Left cardiac atrium (tissue), 4 donors: Measurements from ENCODE around the gene PAX1. TPM values are rescaled to one million over a fixed set of nuclear protein-coding genes. Genes with fewer than 3 reads are reported as not detected.

Experiments used
- ATAC-seq, 2 donors: fragments of 200-7000 bp; cut with Tn5 transposase; one replicate each; pipeline ENCODE4 v1.9.1; 2020; ENCODE audit warnings: mild to moderate bottlenecking in 2 of 2, moderate library complexity in 2 of 2
- DNase-seq: peaks from one replicate; pipeline ENCODE4 v3.0.0-alpha.2; 2020
- intact Hi-C, 2 donors: fragments of 100-400 bp; cut with DNase I; formaldehyde crosslinking; loops; one replicate each; pipeline versions ENCODE4 v1.14.1 to v1.15.1; 2022 to 2023
- total RNA-seq, 2 donors: library from RNA; stranded (reverse); fragmentation: NEBNext Ultra II Directional; extraction: Animal tissue kit (Norgen Biotek cat#: 25700); gene quantifications; one replicate each; pipeline ENCODE4 v1.2.1, GENCODE V29; 2021
- donor health status: DM: no; HTN: yes; CAD: no.
- donor health status: DM: no; HTN: yes; CAD: no; lungs with severe emphysema.
- donor health status: DM: yes; HTN: yes; CAD: no.
- donor health status: Dilated cardiomyopathy.

The PAX1 gene
- total RNA-seq, 2 donors from 2014 or later = not detected

- no peak for ATAC-seq
- intact Hi-C loops = no loop called here
- no peak for DNase-seq
Measured at GRCh38 chr20:21702016-21702415, 3.4 kb upstream of the PAX1 start.

- ATAC-seq (peak; percentile 60 to 83), DNase-seq (peak; percentile 47)
- intact Hi-C loops = no loop called here
Measured at GRCh38 chr20:21702553-21703470, 2.7 kb upstream of the PAX1 start.

- DNase-seq (no peak), ATAC-seq (no peak)
- intact Hi-C loops = no loop called here
Measured at GRCh38 chr20:21703717-21704407, 1.6 kb upstream of the PAX1 start.

- DNase-seq (no peak), ATAC-seq (no peak)
- intact Hi-C loops = no loop called here
Measured at GRCh38 chr20:21704408-21705385, 767 bp upstream of the PAX1 start.

GRCh38 chr20:21706261-21707195 is 1.1 kb downstream of the PAX1 start:
- no peak for DNase-seq
- intact Hi-C loops = no loop called here
- ATAC-seq = no peak

GRCh38 chr20:21707267-21707666 is 1.8 kb downstream of the PAX1 start:
- no peak for ATAC-seq
- intact Hi-C loops = no loop called here
- no peak for DNase-seq

- intact Hi-C loops = no loop called here
- DNase-seq (no peak), ATAC-seq (no peak)
Measured at GRCh38 chr20:21707999-21708737, 2.7 kb downstream of the PAX1 start.

- intact Hi-C loops = no loop called here
- no peak for DNase-seq
- ATAC-seq = no peak
Measured at GRCh38 chr20:21708738-21709534, 3.5 kb downstream of the PAX1 start.

GRCh38 chr20:21709535-21709904 is 4.1 kb downstream of the PAX1 start:
- DNase-seq (no peak), ATAC-seq (no peak)
- intact Hi-C loops = no loop called here

- ATAC-seq (no peak), DNase-seq (no peak)
- intact Hi-C loops = loop anchor here in 1 of 2 donors (10.0 kb wide), 1 partner anchor 534 kb away; no protein-coding TSS in a partner anchor
Measured at GRCh38 chr20:21710341-21710740, 4.9 kb downstream of the PAX1 start.

- DNase-seq = no peak
- intact Hi-C loops = loop anchor here in 1 of 2 donors (10.0 kb wide), 1 partner anchor 534 kb away; no protein-coding TSS in a partner anchor
- no peak for ATAC-seq
Measured at GRCh38 chr20:21710863-21711431, 5.5 kb downstream of the PAX1 start.

- no peak for DNase-seq
- intact Hi-C loops = loop anchor here in 1 of 2 donors (10.0 kb wide), 1 partner anchor 532 kb away; no protein-coding TSS in a partner anchor
- no peak for ATAC-seq
Measured at GRCh38 chr20:21712443-21713059, 7.1 kb downstream of the PAX1 start.

GRCh38 chr20:21713470-21713869 is 8.0 kb downstream of the PAX1 start:
- ATAC-seq (no peak), DNase-seq (no peak)
- intact Hi-C loops = loop anchor here in 1 of 2 donors (10.0 kb wide), 1 partner anchor 531 kb away; no protein-coding TSS in a partner anchor

- no peak for DNase-seq
- no peak for ATAC-seq
- intact Hi-C loops = loop anchor here in 1 of 2 donors (10.0 kb wide), 1 partner anchor 531 kb away; no protein-coding TSS in a partner anchor
Measured at GRCh38 chr20:21713901-21714296, 8.4 kb downstream of the PAX1 start.

- intact Hi-C loops = loop anchor here in 1 of 2 donors (5.0 to 10.0 kb wide), 3 partner anchors 530 to 968 kb away; no protein-coding TSS in a partner anchor
- ATAC-seq (no peak), DNase-seq (no peak)
Measured at GRCh38 chr20:21714297-21715192, 9.1 kb downstream of the PAX1 start.
